Activated T-cell treated with anti-CD3 and anti-CD28 coated beads, Interleukin-2, amount 50 U/mL, for 4 hours (primary cell): ENCODE data around the gene ZNF511. TPM values are rescaled to one million over a fixed set of nuclear protein-coding genes. Genes with fewer than 3 reads are reported as not detected.

ENCODE experiments used
- ATAC-seq, 2 donors: fragments of 200-7000 bp; cut with Tn5 transposase; one replicate each; pipeline ENCODE4 v1.10.0; 2021
- DNase-seq: peaks from one replicate; pipeline ENCODE4 v3.0.0-alpha.2; 2020
- H3K27me3 Mint-ChIP-seq: one replicate; pipeline ENCODE4 v1.8.0; 2021; ENCODE audit warnings: low read depth, mixed read lengths
- H3K36me3 Mint-ChIP-seq: one replicate; pipeline ENCODE4 v1.8.0; 2022; ENCODE audit warnings: mixed read lengths; ENCODE audit not compliant: insufficient read depth
- H3K4me1 Mint-ChIP-seq: one replicate; pipeline ENCODE4 v1.8.0; 2021; ENCODE audit warnings: low read depth, mixed read lengths
- H3K4me3 Mint-ChIP-seq: one replicate; pipeline ENCODE4 v1.8.0; 2021; ENCODE audit warnings: mild to moderate bottlenecking, moderate library complexity, mixed read lengths
- H3K9me3 Mint-ChIP-seq: one replicate; pipeline ENCODE4 v1.8.0; 2021; ENCODE audit warnings: mixed read lengths
- total RNA-seq, 3 donors: library from RNA; stranded (reverse); gene quantifications; one replicate each; pipeline ENCODE4 v1.2.1, GENCODE V29; 2021

Gene ZNF511
- total RNA-seq, 3 donors from 2014 or later, result 84.4 to 117 (median 97.3) TPM

DNA sequence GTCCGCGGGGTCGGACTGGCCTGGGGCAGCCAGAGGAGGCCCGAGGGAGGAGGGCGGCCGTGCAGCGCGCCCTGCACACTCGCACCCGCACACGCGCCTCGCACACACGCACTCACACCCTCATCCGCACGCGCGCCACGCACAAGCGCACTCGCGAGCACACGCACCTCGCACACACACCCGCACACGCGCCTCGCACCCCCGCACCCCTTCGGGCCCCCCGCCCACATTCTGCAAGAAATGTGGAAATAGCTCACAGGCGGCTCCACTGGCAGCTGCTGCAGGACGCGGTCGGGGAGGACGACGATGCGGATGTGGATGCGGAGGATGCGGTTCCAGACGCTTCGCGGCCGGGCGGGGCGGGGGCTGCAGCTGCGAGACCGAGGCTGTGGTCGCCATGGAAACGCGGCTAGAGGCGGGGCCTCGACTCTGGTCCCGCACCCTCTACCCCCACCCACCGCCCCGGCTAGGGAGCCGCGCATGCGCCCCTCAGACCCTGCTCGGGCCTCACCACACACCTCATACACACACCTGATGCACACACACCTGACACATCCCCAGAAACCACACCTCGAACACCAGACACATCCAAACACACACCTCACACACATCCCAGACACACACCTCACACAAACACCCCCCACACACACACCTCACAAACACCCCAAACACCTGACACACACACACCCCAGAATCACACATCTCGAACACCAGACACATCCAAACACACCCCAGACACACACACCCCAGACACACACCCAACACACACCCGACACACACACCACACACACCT, 28.1 kb downstream of the ZNF511 start, which contains the start of gene CALY:
CALY (minus strand) TSS at position 320 of the 793 bp plus-strand sequence. CDS start 7,907 bp downstream, outside the sequence.
- DNase-seq (peak; percentile 75), ATAC-seq (peak; percentile 41 to 46)
- no peaks in the 10 kb centered on the region for H3K9me3 Mint-ChIP-seq
- H3K4me1 Mint-ChIP-seq, result peaks cover 6% of the 10 kb centered on the region
- no peaks in the 10 kb centered on the region for H3K36me3 Mint-ChIP-seq
- H3K27me3 Mint-ChIP-seq, result peaks cover 6% of the 10 kb centered on the region
- H3K4me3 Mint-ChIP-seq, result peak within 1 kb of the TSS; percentile 62

DNA sequence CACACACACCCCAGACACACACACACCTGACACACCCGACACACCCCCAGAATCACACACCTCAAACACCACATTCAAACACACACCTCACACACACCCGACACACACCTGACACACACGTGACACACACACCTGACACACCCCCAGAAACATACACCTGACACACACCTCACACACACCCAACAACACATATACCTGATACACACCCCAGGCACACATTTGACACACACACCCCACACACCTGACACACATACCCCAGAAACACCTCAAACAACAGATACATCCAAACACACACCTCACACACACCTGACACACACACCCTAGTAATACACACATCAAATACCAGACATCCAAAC, 28.6 kb downstream of the ZNF511 start:
- Mint-ChIP-seq H3K4me1 (peaks cover 6% of the 10 kb centered on the region), H3K9me3 (no peaks in the 10 kb centered on the region), H3K36me3 (no peaks in the 10 kb centered on the region), H3K27me3 (peaks cover 9% of the 10 kb centered on the region), H3K4me3 (no peak overlapping the region)
- ATAC-seq (no peak), DNase-seq (no peak)

DNA sequence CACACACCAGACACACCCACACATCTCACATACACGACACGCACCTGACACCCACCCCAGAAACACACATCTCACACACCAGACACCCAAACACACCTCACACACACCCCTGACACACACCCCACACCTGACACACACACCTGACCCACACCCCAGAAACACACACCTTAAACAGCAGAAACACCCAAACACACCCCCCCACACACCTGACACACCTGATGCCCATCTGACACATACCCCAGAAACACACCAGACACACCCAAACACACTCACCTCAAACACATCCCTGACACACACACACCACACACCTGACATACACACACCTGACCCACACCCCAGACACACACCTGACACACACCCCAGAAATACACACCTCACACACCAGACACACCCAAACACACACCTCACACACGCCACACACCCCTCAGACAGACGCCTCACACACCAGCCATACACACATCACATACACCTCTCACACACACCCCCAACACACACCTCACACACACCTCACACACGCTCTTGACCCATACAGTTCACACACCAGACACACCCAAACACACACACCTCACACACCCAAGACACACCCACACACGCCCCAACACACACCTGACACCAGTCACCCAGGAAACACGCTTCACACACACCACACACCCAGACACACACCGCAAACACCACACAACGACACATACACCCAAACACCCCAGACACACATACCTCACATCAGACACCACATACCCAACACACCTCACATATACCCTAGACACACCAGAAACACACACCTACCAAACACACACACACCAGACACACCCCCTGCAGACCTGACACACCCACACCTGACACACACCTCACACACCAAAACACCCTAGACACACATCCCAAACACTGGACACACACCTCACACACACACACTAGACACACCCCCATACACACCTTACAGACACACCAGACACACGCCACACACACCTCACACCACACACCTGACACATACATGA, 29.7 kb downstream of the ZNF511 start:
- Mint-ChIP-seq H3K4me3 (no peak overlapping the region), H3K27me3 (peaks cover 11% of the 10 kb centered on the region), H3K36me3 (no peaks in the 10 kb centered on the region), H3K4me1 (peaks cover 6% of the 10 kb centered on the region), H3K9me3 (no peaks in the 10 kb centered on the region)
- ATAC-seq (no peak), DNase-seq (no peak)

DNA sequence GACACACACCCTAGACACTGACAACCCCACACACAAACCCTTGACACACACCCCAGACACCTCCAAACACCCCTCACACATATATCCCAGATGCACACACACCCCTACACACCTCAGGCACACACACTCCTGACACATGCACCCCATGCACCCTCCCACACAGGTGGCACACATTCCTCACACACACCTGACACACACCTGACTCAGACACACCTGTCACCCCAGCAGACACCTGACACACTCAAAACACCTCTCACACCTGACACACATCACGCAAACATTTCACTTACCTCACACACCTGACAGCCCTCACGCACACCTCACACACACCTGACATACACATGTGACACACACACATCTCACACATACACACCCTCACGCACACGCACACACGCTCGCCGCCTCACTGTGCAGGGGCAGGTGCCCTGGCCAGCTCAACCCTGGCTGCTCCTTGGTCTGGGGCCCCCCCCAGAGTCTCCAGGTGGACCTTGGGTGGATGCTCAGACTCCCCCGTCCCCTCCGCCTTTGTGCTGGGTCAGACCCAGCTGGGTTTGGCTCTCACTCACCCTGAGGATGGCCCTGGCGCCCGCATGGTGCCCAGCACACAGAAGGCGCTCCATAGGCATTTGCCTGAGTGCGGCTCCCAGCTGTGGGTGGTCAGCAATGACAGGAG, 31.1 kb downstream of the ZNF511 start:
- Mint-ChIP-seq H3K27me3 (peaks cover 23% of the 10 kb centered on the region), H3K36me3 (no peaks in the 10 kb centered on the region), H3K9me3 (no peaks in the 10 kb centered on the region), H3K4me1 (peaks cover 3% of the 10 kb centered on the region), H3K4me3 (no peak overlapping the region)
- DNase-seq, result no peak
- no peak for ATAC-seq

DNA sequence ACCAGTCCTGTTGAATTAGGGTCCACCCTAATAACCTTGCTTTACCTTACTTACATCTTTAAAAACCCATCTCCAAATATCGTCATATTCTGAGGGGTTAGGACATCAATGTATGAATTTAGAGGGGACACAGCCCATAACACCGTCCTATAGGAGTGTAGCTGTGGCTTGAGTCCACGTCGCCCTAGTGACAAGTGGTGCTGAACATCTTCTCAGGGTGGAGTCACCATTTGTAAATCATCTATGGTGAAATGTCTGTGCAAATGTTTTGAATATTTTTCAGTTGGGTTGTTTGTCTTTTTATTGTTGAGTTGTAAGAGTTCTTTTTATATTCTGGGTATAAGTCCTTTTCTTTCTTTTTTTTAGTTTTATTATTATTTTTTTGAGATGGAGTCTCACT, 33.3 kb downstream of the ZNF511 start:
- ATAC-seq (no peak), DNase-seq (no peak)
- no peaks in the 10 kb centered on the region for H3K4me1 Mint-ChIP-seq
- no peaks in the 10 kb centered on the region for H3K9me3 Mint-ChIP-seq
- H3K27me3 Mint-ChIP-seq, result peaks cover 42% of the 10 kb centered on the region
- no peaks in the 10 kb centered on the region for H3K36me3 Mint-ChIP-seq
- H3K4me3 Mint-ChIP-seq, result no peak overlapping the region

DNA sequence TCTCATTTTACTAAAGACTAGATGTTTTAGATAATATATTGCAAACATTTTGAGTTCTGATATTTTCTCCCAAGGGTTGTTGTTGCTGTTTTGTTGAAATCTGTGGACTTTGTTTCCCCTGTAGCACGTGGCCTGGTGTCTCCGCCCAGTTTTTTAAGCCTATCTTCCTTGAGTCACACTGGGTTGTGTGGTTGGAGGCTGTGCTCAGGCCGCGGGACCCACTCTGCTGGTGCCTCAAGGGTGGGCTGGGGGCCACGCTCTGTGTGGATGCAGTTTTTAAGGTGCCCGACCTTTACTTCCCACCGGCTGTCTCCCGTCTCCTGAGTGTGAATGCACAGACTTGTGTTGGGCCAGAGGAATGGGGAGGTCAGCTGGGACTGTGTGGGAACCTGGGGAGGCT, 34.2 kb downstream of the ZNF511 start:
- no peaks in the 10 kb centered on the region for H3K9me3 Mint-ChIP-seq
- H3K36me3 Mint-ChIP-seq, result no peaks in the 10 kb centered on the region
- no peaks in the 10 kb centered on the region for H3K4me1 Mint-ChIP-seq
- ATAC-seq (no peak), DNase-seq (no peak)
- peaks cover 43% of the 10 kb centered on the region for H3K27me3 Mint-ChIP-seq
- no peak overlapping the region for H3K4me3 Mint-ChIP-seq

DNA sequence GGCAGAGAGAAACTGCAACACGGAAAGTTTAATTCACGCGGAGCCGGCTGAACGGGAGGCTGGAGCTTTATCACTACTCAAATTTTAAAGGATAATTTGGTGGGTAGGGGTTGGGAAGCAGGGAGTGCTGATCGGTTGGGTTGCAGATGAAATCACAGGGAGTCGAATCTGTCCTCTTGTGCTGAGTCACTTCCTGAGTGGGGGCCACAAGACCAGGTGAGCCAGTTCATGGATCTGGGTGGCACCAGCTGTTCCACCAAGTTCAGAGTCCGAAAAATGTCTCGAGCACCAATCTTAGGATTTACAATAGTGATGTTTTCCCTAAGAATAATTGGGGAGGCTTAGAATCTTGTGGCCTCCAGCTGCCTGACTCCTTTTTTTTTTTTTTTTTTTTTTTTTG, 34.8 kb downstream of the ZNF511 start:
- no peak for DNase-seq
- Mint-ChIP-seq H3K9me3 (no peaks in the 10 kb centered on the region), H3K36me3 (no peaks in the 10 kb centered on the region), H3K4me3 (no peak overlapping the region), H3K27me3 (peaks cover 43% of the 10 kb centered on the region), H3K4me1 (no peaks in the 10 kb centered on the region)
- ATAC-seq, result no peak

DNA sequence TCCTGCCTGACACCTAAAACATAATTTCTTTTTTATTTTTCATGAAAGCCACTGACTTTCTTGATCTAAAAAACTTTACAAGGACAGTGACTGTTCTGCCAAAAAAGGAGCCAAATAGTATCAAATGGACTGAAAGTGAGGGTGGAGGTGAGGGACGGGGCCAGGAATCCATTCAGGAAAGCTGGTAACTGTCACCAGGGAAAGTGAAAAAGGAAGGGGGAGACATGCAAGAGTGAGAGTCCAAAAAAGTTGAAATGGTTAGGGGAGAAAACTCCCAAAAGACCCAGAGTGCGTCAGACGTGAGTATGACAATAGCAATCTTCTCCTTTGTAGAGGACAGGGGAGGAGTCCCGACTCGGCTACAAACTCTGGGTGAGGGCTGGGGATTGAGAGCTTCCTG, 35.5 kb downstream of the ZNF511 start:
- no peak for DNase-seq
- peaks cover 2% of the 10 kb centered on the region for H3K4me1 Mint-ChIP-seq
- no peak for ATAC-seq
- no peaks in the 10 kb centered on the region for H3K36me3 Mint-ChIP-seq
- H3K27me3 Mint-ChIP-seq, result peaks cover 48% of the 10 kb centered on the region
- H3K9me3 Mint-ChIP-seq, result no peaks in the 10 kb centered on the region
- H3K4me3 Mint-ChIP-seq, result no peak overlapping the region

DNA sequence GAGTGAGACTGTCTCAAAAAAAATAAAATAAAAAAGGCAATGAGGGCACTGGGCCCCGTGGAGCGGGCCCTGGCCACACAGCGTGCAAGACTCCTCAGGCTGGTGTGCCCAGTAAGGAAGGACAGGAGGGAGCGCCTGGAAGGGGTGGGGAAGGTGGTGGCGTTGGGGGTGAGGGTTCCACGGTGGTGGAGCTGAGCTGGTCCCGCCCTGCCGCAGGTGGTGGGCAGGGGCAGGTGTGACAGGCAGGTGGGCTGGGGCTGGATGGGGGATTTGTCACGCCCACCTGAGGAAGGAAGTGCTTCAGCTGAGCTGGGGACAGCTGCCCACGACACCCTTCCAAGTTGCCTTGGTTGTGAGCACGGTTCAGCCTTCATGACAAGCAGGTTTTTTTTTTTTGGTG, 37.7 kb downstream of the ZNF511 start:
- no peak overlapping the region for H3K4me3 Mint-ChIP-seq
- H3K36me3 Mint-ChIP-seq, result no peaks in the 10 kb centered on the region
- peaks cover 3% of the 10 kb centered on the region for H3K4me1 Mint-ChIP-seq

DNA sequence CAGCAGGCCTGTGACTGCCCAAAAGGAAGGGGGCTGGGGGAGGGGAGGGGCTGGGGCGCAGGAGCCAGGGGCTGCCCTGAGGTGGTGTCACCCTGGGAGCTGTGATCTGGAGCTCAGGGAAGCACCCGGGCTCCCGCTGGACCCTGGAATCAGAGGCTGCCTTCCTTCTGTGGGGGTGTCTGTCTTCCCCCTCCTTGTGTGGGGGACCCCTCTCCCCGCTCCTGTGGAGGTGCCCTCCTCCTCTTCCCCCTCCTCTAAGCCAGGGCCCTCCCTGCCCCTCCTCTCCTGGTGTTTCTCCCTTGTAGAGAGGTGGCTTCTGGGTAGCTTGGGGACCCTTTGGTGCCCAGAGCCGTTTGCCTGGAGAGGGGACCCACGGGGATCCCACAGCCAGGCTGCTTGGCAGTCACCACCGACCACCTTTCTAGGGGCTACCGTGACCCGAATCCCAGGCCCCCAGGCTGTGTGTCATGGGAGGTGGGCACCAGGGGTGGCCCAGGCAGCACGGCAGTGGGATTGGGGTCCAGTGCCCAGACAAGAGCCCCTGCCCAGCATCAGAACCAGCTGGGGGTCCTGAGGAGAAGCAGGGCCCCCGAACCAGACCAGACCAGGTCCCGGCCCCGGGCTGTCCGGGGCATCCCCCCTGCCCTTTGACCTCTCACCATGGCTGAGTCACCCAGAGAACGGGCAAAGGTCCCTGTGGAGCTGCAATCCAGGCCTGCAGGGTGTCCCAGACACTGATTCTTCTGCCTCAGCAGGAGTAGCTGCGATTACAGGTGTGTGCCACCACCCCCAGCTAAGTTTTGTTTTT, 39.2 kb downstream of the ZNF511 start:
- ATAC-seq (no peak), DNase-seq (no peak)
- Mint-ChIP-seq H3K4me1 (peaks cover 3% of the 10 kb centered on the region), H3K36me3 (no peaks in the 10 kb centered on the region), H3K27me3 (peaks cover 42% of the 10 kb centered on the region), H3K9me3 (no peaks in the 10 kb centered on the region), H3K4me3 (no peak overlapping the region)

More for the DNA sequence above, 37.7 kb downstream of the ZNF511 start:
- Mint-ChIP-seq H3K9me3 (no peaks in the 10 kb centered on the region), H3K27me3 (peaks cover 49% of the 10 kb centered on the region)
- ATAC-seq (no peak), DNase-seq (no peak)

DNA sequence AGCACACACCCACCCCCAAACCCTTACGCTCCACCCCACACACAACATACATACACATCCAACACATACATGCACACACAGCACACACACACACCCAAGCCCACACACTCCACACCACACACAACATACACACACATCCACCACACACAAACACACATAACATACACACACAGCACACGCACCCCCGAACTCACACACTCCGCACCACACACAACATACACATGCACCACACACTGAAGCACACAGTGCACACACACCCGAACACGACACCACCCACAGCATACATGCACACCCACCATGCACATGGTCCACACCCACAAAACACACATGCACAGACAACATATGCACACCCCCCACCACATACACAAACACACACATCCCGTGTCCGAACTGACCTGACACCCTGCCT, 40.5 kb downstream of the ZNF511 start:
- Mint-ChIP-seq H3K4me3 (no peak overlapping the region), H3K36me3 (no peaks in the 10 kb centered on the region), H3K4me1 (peaks cover 3% of the 10 kb centered on the region), H3K9me3 (no peaks in the 10 kb centered on the region), H3K27me3 (peaks cover 32% of the 10 kb centered on the region)
- ATAC-seq (no peak), DNase-seq (no peak)

DNA sequence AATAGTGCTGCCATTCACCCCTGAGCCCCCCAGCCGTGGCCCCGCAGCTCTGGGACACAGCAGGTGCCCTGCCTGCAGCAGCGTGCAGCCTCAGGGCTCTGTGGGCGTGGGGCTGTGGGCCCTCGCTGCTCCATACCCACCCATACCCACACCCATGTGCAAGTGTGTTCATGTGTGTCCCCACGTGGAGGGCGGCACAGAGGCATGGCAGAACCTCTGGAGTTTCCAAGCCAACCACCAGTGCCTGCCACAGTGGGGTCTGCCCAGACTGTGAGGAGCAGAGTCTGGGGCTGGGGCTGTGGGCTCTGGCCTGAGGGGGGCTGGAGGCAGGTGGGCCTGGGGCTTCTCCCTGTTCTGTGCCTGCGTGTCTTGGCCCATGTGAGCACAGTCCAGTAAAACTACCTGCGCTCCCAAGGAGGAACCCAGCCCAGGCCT, 40.9 kb downstream of the ZNF511 start:
- peaks cover 3% of the 10 kb centered on the region for H3K4me1 Mint-ChIP-seq
- peaks cover 28% of the 10 kb centered on the region for H3K27me3 Mint-ChIP-seq
- no peaks in the 10 kb centered on the region for H3K9me3 Mint-ChIP-seq
- no peaks in the 10 kb centered on the region for H3K36me3 Mint-ChIP-seq
- H3K4me3 Mint-ChIP-seq, result no peak overlapping the region
- ATAC-seq, result no peak
- no peak for DNase-seq

DNA sequence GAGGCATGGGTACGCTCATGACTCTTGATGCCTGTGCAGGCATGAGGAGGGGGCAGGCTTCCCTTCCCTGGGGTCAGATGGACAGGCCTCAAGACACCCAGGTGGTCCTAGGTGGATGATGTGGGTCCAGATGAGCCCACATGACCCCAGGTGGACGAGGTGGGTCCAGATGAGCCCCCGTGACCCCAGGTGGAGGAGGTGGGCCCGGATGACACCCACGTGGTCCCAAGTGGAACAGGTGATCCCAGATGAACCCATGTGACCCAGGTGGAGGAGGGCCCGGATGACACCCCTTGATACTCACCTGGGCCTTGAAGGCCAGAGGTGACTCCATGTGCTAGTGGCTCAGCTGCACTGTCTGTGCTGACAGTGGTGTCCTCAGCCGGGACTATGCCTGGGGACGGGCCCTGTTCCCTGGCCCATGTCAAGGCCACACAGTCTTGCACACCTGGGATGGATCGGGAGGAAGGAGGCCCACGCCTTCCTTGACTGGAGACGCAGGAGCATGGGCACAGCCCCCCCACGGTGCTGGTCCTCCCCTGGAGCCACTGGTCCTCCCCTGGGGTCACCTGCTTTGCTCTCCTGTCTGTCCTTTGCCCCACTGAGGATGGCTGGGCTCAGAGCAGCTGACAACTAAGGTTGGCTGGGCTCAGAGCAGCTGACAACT, 41.7 kb downstream of the ZNF511 start:
- Mint-ChIP-seq H3K9me3 (no peaks in the 10 kb centered on the region), H3K4me3 (no peak overlapping the region), H3K27me3 (peaks cover 19% of the 10 kb centered on the region), H3K36me3 (peaks cover under 1% of the 10 kb centered on the region), H3K4me1 (peaks cover 3% of the 10 kb centered on the region)
- no peak for DNase-seq
- no peak for ATAC-seq
